K562 (cell line): Measurements from ENCODE around the gene PAEP. TPM values are rescaled to one million over a fixed set of nuclear protein-coding genes. Genes with fewer than 3 reads are reported as not detected.

ENCODE experiments used
- ATAC-seq: fragments of 200-7000 bp; cut with Tn5 transposase; 3 replicates; pipeline ENCODE4 v1.9.1; 2020; ENCODE audit warnings: moderate library complexity
- BruUV-seq: library from RNA; stranded (reverse); fragments of 400-500 nt; replicated peaks from 2 replicates; lab custom pipeline; 2021; lab: Mats Ljungman, UMichigan
- CTCF ChIA-PET: fragments of 300-600 bp; formaldehyde crosslinking; extraction: SDS; loops from one replicate; lab custom pipeline; 2021; ENCODE audit warnings: low intra/inter-chr PET ratio; lab: Yijun Ruan, JAX
- POLR2A ChIA-PET: fragments of 300-600, 350-650 bp; sonication (Branson Sonifier 250); formaldehyde crosslinking; extraction: SDS; loops from one replicate; lab custom pipeline; 2021; ENCODE audit warnings: antibody characterized with exemption, inconsistent platforms; lab: Yijun Ruan, JAX
- DNase-seq, 4 experiments: peaks; one replicate each; pipeline versions ENCODE4 v3.0.0 to v3.0.0-alpha.2; 2011 to 2018; ENCODE audit warnings: low spot score in 3 of 4, mixed read lengths in 3 of 4; ENCODE audit errors: extremely low read depth in 1 of 4
- FAIRE-seq: peaks from 2 replicates; lab custom pipeline; 2011; peaks lifted over from hg19 to GRCh38; lab: Jason Lieb, UNC
- H2AFZ ChIP-seq: 2 replicates; pipeline ENCODE4 v1.6.0; 2011; ENCODE audit warnings: low read depth, low read length, control low read depth, inconsistent platforms
- H3K27ac ChIP-seq: fragments of 200-600 bp; 3 replicates; pipeline ENCODE4 v1.8.0; 2011; ENCODE audit warnings: low read depth, mild to moderate bottlenecking, control low read depth, inconsistent platforms, low read length, moderate library complexity, mixed read lengths; ENCODE audit errors: extremely low read depth
- H3K27me3 ChIP-seq, 2 experiments: fragments of 300-600 bp in 1 of 2; 2 replicates in 1 of 2; 3 replicates in 1 of 2; pipeline versions ENCODE4 v1.6.0 to v1.8.0; 2011; ENCODE audit warnings: inconsistent platforms in 2 of 2, low read length in 2 of 2, mild to moderate bottlenecking in 1 of 2, mixed read lengths in 1 of 2, moderate library complexity in 1 of 2; ENCODE audit not compliant: control insufficient read depth in 2 of 2, insufficient read depth in 2 of 2
- H3K36me3 ChIP-seq: fragments of 300-600 bp; 3 replicates; pipeline ENCODE4 v1.8.0; 2011; ENCODE audit warnings: mild to moderate bottlenecking, low read length, inconsistent platforms; ENCODE audit not compliant: control insufficient read depth, insufficient read depth
- H3K4me1 ChIP-seq, 2 experiments: fragments of 200-600 bp in 1 of 2; replicated peaks in 1 of 2; 2 replicates in 1 of 2; 3 replicates in 1 of 2; pipeline versions ENCODE4 v1.5.1 to v1.8.0; 2011; ENCODE audit warnings: inconsistent platforms in 2 of 2, low read length in 2 of 2, mild to moderate bottlenecking in 1 of 2, mixed read lengths in 1 of 2, moderate library complexity in 1 of 2; ENCODE audit not compliant: control insufficient read depth in 2 of 2, insufficient read depth in 2 of 2
- H3K4me2 ChIP-seq: 2 replicates; pipeline ENCODE4 v1.6.1; 2011; ENCODE audit warnings: low read length, control low read depth, inconsistent platforms, mixed read lengths; ENCODE audit not compliant: insufficient read depth
- H3K4me3 ChIP-seq: fragments of 200-600 bp; sonication (generic), shearing (Covaris generic); 2 replicates; pipeline ENCODE4 v1.5.1; 2016; ENCODE audit warnings: control low read depth, inconsistent platforms
- H3K79me2 ChIP-seq: fragments of 200-600 bp; 3 replicates; pipeline ENCODE4 v1.8.0; 2011; ENCODE audit warnings: low read length, inconsistent platforms; ENCODE audit not compliant: control insufficient read depth, insufficient read depth
- H3K9ac ChIP-seq, 2 experiments: 2 replicates each; pipeline versions ENCODE4 v1.6.0 to v1.6.1; 2011; ENCODE audit warnings: low read depth in 2 of 2, low read length in 2 of 2, control low read depth in 1 of 2, inconsistent platforms in 1 of 2, mild to moderate bottlenecking in 1 of 2, mixed read lengths in 1 of 2; ENCODE audit not compliant: insufficient read depth in 1 of 2
- H3K9me1 ChIP-seq: one replicate; pipeline ENCODE4 v1.6.0; 2011; ENCODE audit warnings: inconsistent platforms, mild to moderate bottlenecking, low read length, moderate library complexity; ENCODE audit not compliant: control insufficient read depth, insufficient read depth
- H3K9me3 ChIP-seq: replicated peaks from 2 replicates; pipeline ENCODE4 v1.5.1; 2011; ENCODE audit warnings: low read depth, low read length, inconsistent platforms; ENCODE audit not compliant: control insufficient read depth, insufficient read depth
- H4K20me1 ChIP-seq: replicated peaks from 2 replicates; pipeline ENCODE4 v1.6.1; 2011; ENCODE audit warnings: low read length, inconsistent platforms, mixed read lengths; ENCODE audit not compliant: control insufficient read depth, insufficient read depth
- ATF2 ChIP-seq: sonication (generic); formaldehyde crosslinking; IDR thresholded peaks from 2 replicates; pipeline ENCODE4 v1.8.1; 2022; ENCODE audit warnings: missing genetic modification reagents
- BRCA1 ChIP-seq, 2 experiments: fragments of 450-650 bp in 1 of 2; sonication (generic) in 1 of 2; formaldehyde crosslinking in 1 of 2; IDR thresholded peaks; 2 replicates each; pipeline versions ENCODE4 v1.5.0 to v1.6.1; 2017 to 2020; ENCODE audit warnings: mild to moderate bottlenecking in 1 of 2, missing genetic modification reagents in 1 of 2
- BRD9 ChIP-seq: fragments of 450-650 bp; IDR thresholded peaks from 2 replicates; pipeline ENCODE4 v1.6.1; 2018; ENCODE audit warnings: low read depth; ENCODE audit not compliant: partially characterized antibody
- BRF1 ChIP-seq: IDR thresholded peaks from 3 replicates; pipeline ENCODE4 v1.6.1; 2011; ENCODE audit warnings: borderline replicate concordance, mild to moderate bottlenecking; ENCODE audit not compliant: insufficient read length; ENCODE audit errors: extremely low read depth
- DMBX1 ChIP-seq: fragments of 250-450 bp; sonication (Bioruptor Pico); IDR thresholded peaks from 2 replicates; pipeline ENCODE4 v1.8.0; 2022; ENCODE audit warnings: inconsistent platforms, mild to moderate bottlenecking, moderate library complexity, borderline replicate concordance
- ETV5 ChIP-seq: sonication (generic); formaldehyde crosslinking; IDR thresholded peaks from 2 replicates; pipeline ENCODE4 v1.4.0; 2020; ENCODE audit warnings: low read depth, mild to moderate bottlenecking, missing genetic modification reagents
- HES1 ChIP-seq: fragments of 450-650 bp; IDR thresholded peaks from 2 replicates; pipeline ENCODE4 v1.6.1; 2016; ENCODE audit warnings: low read depth, mild to moderate bottlenecking, moderate library complexity
- NCOR1 ChIP-seq: fragments of 450-650 bp; IDR thresholded peaks from 2 replicates; pipeline ENCODE4 v1.6.1; 2016; ENCODE audit warnings: mild to moderate bottlenecking, moderate library complexity
- NEUROD1 ChIP-seq: fragments of 150-350 bp; IDR thresholded peaks from 2 replicates; pipeline ENCODE4 v1.6.1; 2014; ENCODE audit warnings: borderline replicate concordance, low read length, low read depth; ENCODE audit not compliant: partially characterized antibody
- POLR2AphosphoS5 ChIP-seq: IDR thresholded peaks from 2 replicates; pipeline ENCODE4 v1.6.1; 2011; ENCODE audit warnings: mild to moderate bottlenecking, low read depth, low read length, moderate library complexity; ENCODE audit not compliant: control insufficient read depth, insufficient read depth
- PTBP1 ChIP-seq: fragments of 200-400 bp; formaldehyde crosslinking; IDR thresholded peaks from 2 replicates; pipeline ENCODE4 v1.6.1; 2017; ENCODE audit warnings: low read depth, low read length
- TSC22D4 ChIP-seq: fragments of 450-650 bp; IDR thresholded peaks from 2 replicates; pipeline ENCODE4 v1.6.1; 2016; ENCODE audit warnings: missing genetic modification characterization, missing biosample characterization, control low read depth
- USF1 ChIP-seq: sonication (generic); formaldehyde crosslinking; IDR thresholded peaks from 2 replicates; pipeline ENCODE4 v1.9.0; 2022; ENCODE audit warnings: mild to moderate bottlenecking, missing genetic modification reagents
- ZNF134 ChIP-seq: fragments of 250-450 bp; sonication (Bioruptor Pico); conservative IDR thresholded peaks from 2 replicates; pipeline ENCODE4 v1.4.0; 2020
- ZNF197 ChIP-seq: fragments of 200-800 bp; sonication (Bioruptor generic); IDR thresholded peaks from 2 replicates; pipeline ENCODE4 v1.6.1; 2016; ENCODE audit warnings: low read depth, missing genetic modification characterization, missing compliant biosample characterization
- ZNF280A ChIP-seq: fragments of 450-650 bp; IDR thresholded peaks from 2 replicates; pipeline ENCODE4 v1.6.1; 2018; ENCODE audit warnings: mild to moderate bottlenecking, low read depth; ENCODE audit not compliant: partially characterized antibody
- ZNF384 ChIP-seq: IDR thresholded peaks from 2 replicates; pipeline ENCODE4 v1.6.1; 2012; ENCODE audit warnings: low read depth, low read length, improper control_type of control experiment
- WGBS: fragments of 100-300 bp; shearing (Covaris generic); methylation state at CpG from one replicate; pipeline ENCODE4 v1.1.6; 2016; ENCODE audit warnings: low coverage, mixed read lengths; ENCODE audit not compliant: insufficient coverage; ENCODE audit errors: missing lambda C conversion rate; 5-methylcytosine and 5-hydroxymethylcytosine counted together
- in situ Hi-C: fragments of 300-500 bp; cut with MboI; formaldehyde crosslinking; loops from 4 replicates; pipeline ENCODE4 v1.15.0; 2018; ENCODE audit warnings: inconsistent platforms, mixed read lengths
- intact Hi-C: fragments of 100-400 bp; cut with micrococcal nuclease; formaldehyde crosslinking; loops from 2 replicates; pipeline ENCODE4 v1.14.2; 2022
- polyA plus RNA-seq, 8 experiments: library from polyadenylated mRNA; depleted of rRNA in 4 of 8; stranded (reverse) in 5 of 8; unstranded in 3 of 8; fragments of >200 nt; fragmentation: Nextera tagmentation in 2 of 8; fragmentation: Illumina TruSeq in 1 of 8; extraction: Ambion mirVana in 2 of 8; extraction: Trizol in 1 of 8; gene quantifications; 2 replicates each; pipeline versions ENCODE4 v1.2.1 to v1.2.3, GENCODE V29; 2011 to 2014; ENCODE audit warnings: inconsistent platforms in 1 of 8, missing spikeins in 1 of 8
- total RNA-seq, 7 experiments: library from RNA; depleted of rRNA in 6 of 7; stranded (reverse); fragments of >200 nt in 6 of 7; fragmentation: Illumina TruSeq in 2 of 7; extraction: Trizol in 2 of 7; gene quantifications; 2 replicates each; pipeline versions ENCODE4 v1.2.1 to v1.2.3, GENCODE V29; 2011 to 2021; ENCODE audit warnings: low replicate concordance in 1 of 7

Gene PAEP
- total and polyA plus RNA-seq, 9 of the 15 experiments (the other 6 are each of a cell fraction or from before 2014, with no cell fraction given): 0.22 to 4.5 (median 0.58) TPM

GRCh38 chr9:135519179-135519971, 42.2 kb upstream of the PAEP start:
- peaks cover 0 to 26% of the 10 kb centered on the region in 2 experiments; a peak in 2 of 5 replicates for H3K4me1 ChIP-seq
- H2AFZ ChIP-seq: no peak overlapping the region
- no peaks in the 10 kb centered on the region for H3K9me3 ChIP-seq
- H3K4me3 ChIP-seq: no peak overlapping the region
- no peak overlapping the region for H3K9ac ChIP-seq
- no TSS peak for BruUV-seq
- intact Hi-C loops (no loop called here), in situ Hi-C loops (no loop called here)
- H3K27me3 ChIP-seq: 0 out of 5 replicates have a peak, but pooled peaks cover 0 to 2% of the 10 kb centered on the region in 2 experiments
- FAIRE-seq (peak; percentile 32), DNase-seq (no peak), ATAC-seq (no peak)
- ChIA-PET POLR2A (interaction anchor here (1.0 kb wide), 1 partner anchor 30 kb away, joined by 3 read pairs; no protein-coding TSS in a partner anchor), CTCF (no interaction called here)
- H4K20me1 ChIP-seq: no peaks in the 10 kb centered on the region
- no peaks in the 10 kb centered on the region for H3K79me2 ChIP-seq
- WGBS: 5% methylated on average over 10 of the region's 10 CpGs
- no peaks in the 10 kb centered on the region for H3K9me1 ChIP-seq
- no peak overlapping the region for H3K4me2 ChIP-seq
- H3K36me3 ChIP-seq: no peaks in the 10 kb centered on the region
- H3K27ac ChIP-seq: no peak overlapping the region
- TF ChIP-seq BRCA1 (IDR thresholded peaks at IDR 0.05): no peak
- no peak for TF ChIP-seq BRCA1 (CRISPR knock-in tag; IDR thresholded peaks at IDR 0.05)
- TF ChIP-seq TSC22D4 (tag): no peak
- TF ChIP-seq ZNF384: no peak
- TF ChIP-seq BRF1: no peak
- no peak for TF ChIP-seq PTBP1
- no peak for TF ChIP-seq ZNF280A
- TF ChIP-seq ZNF197: no peak
- TF ChIP-seq ATF2 (CRISPR knock-in tag): no peak
- TF ChIP-seq DMBX1 (CRISPR knock-in tag): no peak
- TF ChIP-seq ETV5 (CRISPR knock-in tag): no peak
- no peak for TF ChIP-seq NEUROD1
- no peak for TF ChIP-seq ZNF134 (CRISPR knock-in tag)
- TF ChIP-seq HES1: no peak
- TF ChIP-seq NCOR1: no peak
- no peak for TF ChIP-seq BRD9
- no peak for TF ChIP-seq USF1 (CRISPR knock-in tag)
- no peak for TF ChIP-seq POLR2AphosphoS5
